Gastrocnemius medialis (tissue), 4 donors: ENCODE data around the gene MYBPH. TPM values are rescaled to one million over a fixed set of nuclear protein-coding genes. Genes with fewer than 3 reads are reported as not detected.

Source experiments
- ATAC-seq, 2 donors: fragments of 150-250 bp; one replicate each; pipeline ENCODE4 v1.9.1; 2016
- DNase-seq, 2 donors: peaks; one replicate each; pipeline ENCODE4 v3.0.0-alpha.2; 2019
- H3K27ac ChIP-seq, 4 donors: fragments of 200-600 bp; sonication (generic); 1 replicate in 1 of 4; 2 replicates in 3 of 4; pipeline ENCODE4 v1.5.1; 2016 to 2018; ENCODE audit warnings: mild to moderate bottlenecking in 2 of 4, moderate library complexity in 1 of 4
- H3K27me3 ChIP-seq, 3 donors: fragments of 200-600 bp; sonication (generic) in 2 of 3; 1 replicate in 1 of 3; 2 replicates in 2 of 3; pipeline versions ENCODE4 v1.5.1 to v1.6.0; 2016 to 2019; ENCODE audit warnings: mild to moderate bottlenecking in 1 of 3, moderate library complexity in 1 of 3
- H3K36me3 ChIP-seq, 2 donors: fragments of 200-600 bp; sonication (generic) in 1 of 2; one replicate each; pipeline ENCODE4 v1.5.1; 2017 to 2018
- H3K4me1 ChIP-seq, 2 donors: fragments of 200-600 bp; sonication (generic) in 1 of 2; one replicate each; pipeline ENCODE4 v1.5.1; 2016 to 2017; ENCODE audit warnings: mild to moderate bottlenecking in 2 of 2
- H3K4me3 ChIP-seq, 4 donors: fragments of 200-600 bp; sonication (generic) in 3 of 4; 1 replicate in 1 of 4; 2 replicates in 3 of 4; pipeline ENCODE4 v1.5.1; 2016 to 2019; ENCODE audit warnings: mild to moderate bottlenecking in 2 of 4
- H3K9me3 ChIP-seq, 3 donors: fragments of 200-600 bp; sonication (generic) in 2 of 3; 1 replicate in 1 of 3; 2 replicates in 2 of 3; pipeline ENCODE4 v1.5.1; 2016 to 2019
- CTCF ChIP-seq, 5 experiments: fragments of 450-650 bp in 3 of 5; fragments of 200-600 bp in 2 of 5; sonication (generic) in 2 of 5; IDR thresholded peaks in 4 of 5; conservative IDR thresholded peaks in 1 of 5; 1 replicate in 4 of 5; 2 replicates in 1 of 5; pipeline ENCODE4 v1.5.1; 2016 to 2019; ENCODE audit warnings: antibody characterized with exemption in 5 of 5, mild to moderate bottlenecking in 3 of 5, moderate library complexity in 3 of 5
- POLR2A ChIP-seq, 2 donors: fragments of 450-650 bp; IDR thresholded peaks; one replicate each; pipeline ENCODE4 v1.6.1; 2017; ENCODE audit warnings: antibody characterized with exemption in 2 of 2, mild to moderate bottlenecking in 2 of 2, moderate library complexity in 2 of 2
- in situ Hi-C, 4 donors: fragments of 200-750 bp; cut with MboI; loops; one replicate each; pipeline versions ENCODE4 v1.15.0 to v1.8.0; 2017; ENCODE audit warnings: low sequenced_read_pairs in 4 of 4
- intact Hi-C: fragments of 100-400 bp; cut with DNase I; formaldehyde crosslinking; loops from one replicate; pipeline ENCODE4 v1.15.1; 2023; ENCODE audit warnings: low total_unique reads
- total RNA-seq, 4 donors: library from RNA; depleted of rRNA; stranded (reverse); fragments of >200 nt; gene quantifications; one replicate each; pipeline versions ENCODE4 v1.1.0 to v1.2.3, GENCODE V29; 2016

MYBPH gene
- total RNA-seq, 4 donors from 2014 or later, result 7.4 to 260 (median 45.5) TPM

- no peak for TF ChIP-seq CTCF (IDR thresholded peaks at IDR 0.05 in 4 of 5, conservative IDR thresholded peaks at IDR 0.05 in 1 of 5)
- TF ChIP-seq POLR2A (IDR thresholded peaks at IDR 0.05), result no peak
- Histone ChIP-seq H3K4me1 (peaks cover under 1 to 1% of the 10 kb centered on the region in 2 donors), H3K27ac (no peak overlapping the region), H3K9me3 (no peaks in the 10 kb centered on the region), H3K36me3 (no peaks in the 10 kb centered on the region), H3K4me3 (no peak overlapping the region), H3K27me3 (peaks cover 0 to 4% (median 0%) of the 10 kb centered on the region in 3 donors)
- DNase-seq (no peak), ATAC-seq (no peak)
- in situ Hi-C loops (loop anchor here in 1 of 4 donors (10.0 kb wide), 1 partner anchor 48 kb away; no protein-coding TSS in a partner anchor), intact Hi-C loops (no loop called here)
Measured at GRCh38 chr1:203167026-203167912, 8.4 kb downstream of the MYBPH start.

DNA sequence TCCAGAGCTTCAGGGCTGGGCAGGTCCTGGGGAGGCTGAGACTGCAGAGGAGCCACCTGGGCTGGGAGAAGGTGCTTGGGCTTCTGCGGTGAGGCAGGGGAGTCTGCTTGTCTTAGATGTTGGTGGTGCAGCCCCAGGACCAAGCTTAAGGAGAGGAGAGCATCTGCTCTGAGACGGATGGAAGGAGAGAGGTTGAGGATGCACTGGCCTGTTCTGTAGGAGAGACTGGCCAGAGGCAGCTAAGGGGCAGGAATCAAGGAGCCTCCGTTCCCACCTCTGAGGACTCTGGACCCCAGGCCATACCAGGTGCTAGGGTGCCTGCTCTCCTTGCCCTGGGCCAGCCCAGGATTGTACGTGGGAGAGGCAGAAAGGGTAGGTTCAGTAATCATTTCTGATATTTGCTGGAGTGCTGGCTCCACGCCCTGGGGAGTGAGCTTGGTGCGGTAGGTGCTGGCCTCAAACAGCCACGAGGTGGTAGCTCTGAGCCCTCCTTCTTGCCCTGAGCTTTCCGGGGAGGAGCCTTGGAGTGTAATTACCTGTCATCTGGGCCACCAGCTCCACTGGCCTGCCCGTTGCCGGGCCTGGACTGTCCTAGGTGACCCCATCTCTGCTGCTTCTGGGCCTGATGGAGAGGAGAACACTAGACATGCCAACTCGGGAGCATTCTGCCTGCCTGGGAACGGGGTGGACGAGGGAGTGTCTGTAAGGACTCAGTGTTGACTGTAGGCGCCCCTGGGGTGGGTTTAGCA, 9.3 kb downstream of the MYBPH start:
- Histone ChIP-seq H3K9me3 (no peaks in the 10 kb centered on the region), H3K36me3 (no peaks in the 10 kb centered on the region), H3K4me1 (no peaks in the 10 kb centered on the region), H3K4me3 (no peak overlapping the region), H3K27me3 (peaks cover 0 to 4% (median 0%) of the 10 kb centered on the region in 3 donors), H3K27ac (no peak overlapping the region)
- TF ChIP-seq CTCF (IDR thresholded peaks at IDR 0.05 in 4 of 5, conservative IDR thresholded peaks at IDR 0.05 in 1 of 5), result peak in 3 of 5 experiments; percentile 13 to 29 (median 21)
- TF ChIP-seq POLR2A (IDR thresholded peaks at IDR 0.05), result no peak
- ATAC-seq (peak in 1 of 2 donors; percentile 24), DNase-seq (no peak)
- intact Hi-C loops (no loop called here), in situ Hi-C loops (loop anchor here in 1 of 4 donors (10.0 kb wide), 1 partner anchor 48 kb away; no protein-coding TSS in a partner anchor)

GRCh38 chr1:203165800-203166161, 9.8 kb downstream of the MYBPH start:
- ATAC-seq (no peak), DNase-seq (no peak)
- H3K4me1 ChIP-seq, result no peaks in the 10 kb centered on the region
- H3K27ac ChIP-seq, result no peak overlapping the region
- no peaks in the 10 kb centered on the region for H3K36me3 ChIP-seq
- no peak for TF ChIP-seq CTCF (IDR thresholded peaks at IDR 0.05 in 4 of 5, conservative IDR thresholded peaks at IDR 0.05 in 1 of 5)
- TF ChIP-seq POLR2A (IDR thresholded peaks at IDR 0.05), result no peak
- in situ Hi-C loops, result loop anchor here in 1 of 4 donors (10.0 kb wide), 1 partner anchor 49 kb away; no protein-coding TSS in a partner anchor
- peaks cover 0 to 4% (median 0%) of the 10 kb centered on the region in 3 donors for H3K27me3 ChIP-seq
- H3K4me3 ChIP-seq, result no peak overlapping the region
- H3K9me3 ChIP-seq, result no peaks in the 10 kb centered on the region
- intact Hi-C loops, result no loop called here

DNA sequence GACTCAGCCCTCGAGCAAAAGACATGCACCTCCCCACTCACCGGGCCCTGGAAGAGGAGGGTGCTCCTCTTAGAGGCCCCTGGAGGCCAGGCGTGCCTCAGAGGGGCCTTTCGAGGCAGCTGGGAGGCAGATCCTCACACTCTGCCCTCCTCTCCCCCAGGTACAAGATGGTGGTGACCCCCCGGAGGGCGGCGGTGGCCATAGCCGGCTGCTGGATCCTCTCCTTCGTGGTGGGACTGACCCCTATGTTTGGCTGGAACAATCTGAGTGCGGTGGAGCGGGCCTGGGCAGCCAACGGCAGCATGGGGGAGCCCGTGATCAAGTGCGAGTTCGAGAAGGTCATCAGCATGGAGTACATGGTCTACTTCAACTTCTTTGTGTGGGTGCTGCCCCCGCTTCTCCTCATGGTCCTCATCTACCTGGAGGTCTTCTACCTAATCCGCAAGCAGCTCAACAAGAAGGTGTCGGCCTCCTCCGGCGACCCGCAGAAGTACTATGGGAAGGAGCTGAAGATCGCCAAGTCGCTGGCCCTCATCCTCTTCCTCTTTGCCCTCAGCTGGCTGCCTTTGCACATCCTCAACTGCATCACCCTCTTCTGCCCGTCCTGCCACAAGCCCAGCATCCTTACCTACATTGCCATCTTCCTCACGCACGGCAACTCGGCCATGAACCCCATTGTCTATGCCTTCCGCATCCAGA, 10.4 kb downstream of the MYBPH start:
- ATAC-seq (no peak), DNase-seq (no peak)
- no peak overlapping the region for H3K4me3 ChIP-seq
- intact Hi-C loops (no loop called here), in situ Hi-C loops (loop anchor here in 1 of 4 donors (10.0 kb wide), 1 partner anchor 50 kb away; no protein-coding TSS in a partner anchor)
- no peaks in the 10 kb centered on the region for H3K9me3 ChIP-seq
- H3K27ac ChIP-seq, result no peak overlapping the region
- TF ChIP-seq POLR2A (IDR thresholded peaks at IDR 0.05) (no peak), CTCF (IDR thresholded peaks at IDR 0.05 in 4 of 5, conservative IDR thresholded peaks at IDR 0.05 in 1 of 5) (no peak)
- no peaks in the 10 kb centered on the region for H3K4me1 ChIP-seq
- peaks cover 0 to 4% (median 0%) of the 10 kb centered on the region in 3 donors for H3K27me3 ChIP-seq
- H3K36me3 ChIP-seq, result no peaks in the 10 kb centered on the region
